GM21576 (cell line): Measurements from ENCODE around the gene APLF.
"Not testable (repeated sequence)": the region's sequence is repeated elsewhere in the genome, so short reads cannot be mapped to it uniquely, and the experiment has no call there.

Source experiments
- ATAC-seq: cut with Tn5 transposase; IDR thresholded peaks from one replicate; pipeline ENCODE4 v1.9.1; 2021; ENCODE audit warnings: mild to moderate bottlenecking, moderate library complexity; ENCODE audit not compliant: unreplicated experiment

The APLF gene

GRCh38 chr2:68438455-68439303, 28.7 kb upstream of the APLF start:
- ATAC-seq: no peak

- peak; percentile 97 for ATAC-seq
These were observed 26.0 kb upstream of the APLF start for GRCh38 chr2:68441179-68441993.

- ATAC-seq: no peak
These were observed 25.4 kb upstream of the APLF start for GRCh38 chr2:68441994-68442322.

GRCh38 chr2:68446425-68446824, 21.0 kb upstream of the APLF start:
- ATAC-seq: not testable (repeated sequence)

GRCh38 chr2:68447118-68447517, 20.3 kb upstream of the APLF start:
- no peak for ATAC-seq

- no peak for ATAC-seq
These were observed 18.4 kb upstream of the APLF start for GRCh38 chr2:68448671-68449653.

- no peak for ATAC-seq
These were observed 15.1 kb upstream of the APLF start for GRCh38 chr2:68452158-68452900.

GRCh38 chr2:68453761-68454360, 13.5 kb upstream of the APLF start:
- ATAC-seq: no peak

- ATAC-seq: no peak
These were observed 12.7 kb upstream of the APLF start for GRCh38 chr2:68454719-68455118.

GRCh38 chr2:68456198-68456597, 11.2 kb upstream of the APLF start:
- no peak for ATAC-seq

GRCh38 chr2:68458981-68459380, 8.4 kb upstream of the APLF start:
- ATAC-seq: no peak

- ATAC-seq: no peak
These were observed 4.0 kb upstream of the APLF start for GRCh38 chr2:68463287-68463877.

GRCh38 chr2:68464651-68465050, 2.7 kb upstream of the APLF start:
- no peak for ATAC-seq

- ATAC-seq: no peak
These were observed 2.1 kb upstream of the APLF start for GRCh38 chr2:68465081-68465916.

GRCh38 chr2:68466361-68466777, 1.0 kb upstream of the APLF start:
- ATAC-seq: no peak

GRCh38 chr2:68466778-68467076, 658 bp upstream of the APLF start:
- ATAC-seq: peak; percentile 23

GRCh38 chr2:68468801-68469200, 1.4 kb downstream of the APLF start:
- no peak for ATAC-seq

- no peak for ATAC-seq
These were observed 2.5 kb downstream of the APLF start for GRCh38 chr2:68469935-68470334.

GRCh38 chr2:68471385-68471784, 4.0 kb downstream of the APLF start:
- no peak for ATAC-seq
